Osteocyte (in vitro differentiated cells): ENCODE results near the gene IPO5. TPM values are rescaled to one million over a fixed set of nuclear protein-coding genes. Genes with fewer than 3 reads are reported as not detected.
"Not testable (repeated sequence)": the region's sequence is repeated elsewhere in the genome, so short reads cannot be mapped to it uniquely, and the experiment has no call there.

Source experiments
- DNase-seq: peaks from one replicate; pipeline ENCODE4 v3.0.0; 2021; ENCODE audit warnings: mixed read lengths; ENCODE audit not compliant: unreplicated experiment; ENCODE audit errors: extremely low spot score
- H3K27ac Mint-ChIP-seq: one replicate; pipeline ENCODE4 v1.8.0; 2021; ENCODE audit warnings: mild to moderate bottlenecking, mixed read lengths; ENCODE audit not compliant: unreplicated experiment
- H3K27me3 Mint-ChIP-seq: one replicate; pipeline ENCODE4 v1.8.0; 2021; ENCODE audit warnings: mixed read lengths; ENCODE audit not compliant: unreplicated experiment
- H3K36me3 Mint-ChIP-seq: one replicate; pipeline ENCODE4 v1.8.0; 2021; ENCODE audit warnings: mixed read lengths; ENCODE audit not compliant: unreplicated experiment
- H3K4me1 Mint-ChIP-seq: one replicate; pipeline ENCODE4 v1.8.0; 2021; ENCODE audit warnings: mixed read lengths; ENCODE audit not compliant: unreplicated experiment
- H3K4me3 Mint-ChIP-seq: one replicate; pipeline ENCODE4 v1.8.0; 2021; ENCODE audit warnings: mild to moderate bottlenecking, moderate library complexity, mixed read lengths; ENCODE audit not compliant: unreplicated experiment
- H3K9me3 Mint-ChIP-seq: one replicate; pipeline ENCODE4 v1.8.0; 2021; ENCODE audit warnings: mixed read lengths; ENCODE audit not compliant: unreplicated experiment
- CTCF ChIP-seq: fragments of 200-600 bp; sonication (generic); IDR thresholded peaks from 2 replicates; pipeline ENCODE4 v1.5.0; 2021; ENCODE audit warnings: antibody characterized with exemption, mild to moderate bottlenecking, moderate library complexity
- total RNA-seq: library from RNA; stranded (reverse); gene quantifications from 2 replicates; pipeline ENCODE4 v1.2.1, GENCODE V29; 2021

IPO5 gene
- total RNA-seq, 1 donor from 2014 or later, result 143 TPM

DNA sequence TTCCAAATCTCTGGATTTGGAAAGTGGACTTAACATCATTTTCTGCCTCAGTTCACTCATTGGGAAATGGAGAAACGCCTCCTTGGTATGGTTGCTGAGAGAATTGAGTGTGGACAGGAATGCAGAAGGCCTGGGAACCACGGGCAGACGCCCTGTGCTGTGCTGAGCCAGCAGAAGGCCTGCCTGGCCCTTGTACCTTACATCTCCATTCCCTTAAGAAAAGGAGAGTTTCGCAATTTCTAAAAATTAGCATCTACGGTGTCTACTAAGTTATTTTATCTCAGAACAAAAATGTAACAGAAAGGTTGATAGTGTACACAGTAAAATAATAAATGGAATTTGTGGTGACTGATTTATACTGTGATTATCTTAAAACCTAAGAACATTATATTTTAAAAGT lies 78.7 kb downstream of the IPO5 start:
- Mint-ChIP-seq H3K27me3 (no peaks in the 10 kb centered on the region), H3K4me3 (no peak overlapping the region), H3K9me3 (no peaks in the 10 kb centered on the region), H3K36me3 (no peaks in the 10 kb centered on the region), H3K4me1 (peaks cover 7% of the 10 kb centered on the region), H3K27ac (no peak overlapping the region)
- TF ChIP-seq CTCF, result no peak
- DNase-seq, result no peak

DNA sequence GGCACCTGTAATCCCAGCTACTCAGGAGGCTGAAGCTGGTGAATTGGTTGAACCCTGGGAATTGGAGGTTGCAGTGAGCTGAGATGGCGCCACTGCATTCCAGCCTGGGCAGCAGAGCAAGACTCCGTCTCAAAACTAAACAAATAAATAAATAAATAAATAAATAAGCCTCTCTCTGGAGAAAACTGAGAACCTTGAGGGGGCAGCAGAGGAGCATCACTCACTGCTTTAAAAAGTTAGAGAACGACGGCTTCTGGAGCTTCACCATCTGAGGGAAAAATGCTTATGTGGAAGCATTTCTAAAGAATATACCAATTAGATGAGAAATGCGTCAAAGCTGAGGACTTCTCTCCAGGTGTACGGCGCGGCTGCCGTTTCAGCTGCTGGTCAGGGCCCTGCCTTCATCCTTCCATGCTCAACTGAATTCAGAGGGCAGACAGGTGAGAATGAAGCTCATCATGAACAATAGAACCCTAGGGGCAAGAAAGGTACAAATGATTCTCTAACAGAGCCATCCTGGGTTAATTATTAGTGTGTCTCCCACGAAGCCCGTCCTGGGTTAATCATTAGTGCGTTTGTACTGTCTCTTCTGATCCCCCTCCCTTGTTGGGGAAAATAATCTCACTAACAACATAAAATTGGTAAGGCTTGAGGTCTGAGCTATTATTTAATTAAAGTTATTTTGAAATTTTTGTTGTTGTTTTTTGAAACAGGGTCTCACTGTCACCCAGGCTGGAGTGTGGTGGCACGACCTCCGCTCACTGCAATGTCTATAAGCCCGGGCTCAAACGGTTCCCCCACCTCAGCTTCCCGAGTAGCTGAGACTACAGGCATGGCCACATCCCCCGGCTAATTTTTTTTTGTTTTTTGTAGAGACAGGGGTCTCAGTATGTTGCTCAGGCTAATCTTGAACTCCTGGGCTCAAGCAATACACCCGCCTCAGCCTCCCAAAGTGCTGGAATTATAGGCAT lies 80.1 kb downstream of the IPO5 start:
- H3K27ac Mint-ChIP-seq, result no peak overlapping the region
- no peak overlapping the region for H3K4me3 Mint-ChIP-seq
- no peak for DNase-seq
- H3K27me3 Mint-ChIP-seq, result no peaks in the 10 kb centered on the region
- no peaks in the 10 kb centered on the region for H3K9me3 Mint-ChIP-seq
- no peaks in the 10 kb centered on the region for H3K36me3 Mint-ChIP-seq
- peak; percentile 74 for TF ChIP-seq CTCF
- H3K4me1 Mint-ChIP-seq, result peaks cover 7% of the 10 kb centered on the region

DNA sequence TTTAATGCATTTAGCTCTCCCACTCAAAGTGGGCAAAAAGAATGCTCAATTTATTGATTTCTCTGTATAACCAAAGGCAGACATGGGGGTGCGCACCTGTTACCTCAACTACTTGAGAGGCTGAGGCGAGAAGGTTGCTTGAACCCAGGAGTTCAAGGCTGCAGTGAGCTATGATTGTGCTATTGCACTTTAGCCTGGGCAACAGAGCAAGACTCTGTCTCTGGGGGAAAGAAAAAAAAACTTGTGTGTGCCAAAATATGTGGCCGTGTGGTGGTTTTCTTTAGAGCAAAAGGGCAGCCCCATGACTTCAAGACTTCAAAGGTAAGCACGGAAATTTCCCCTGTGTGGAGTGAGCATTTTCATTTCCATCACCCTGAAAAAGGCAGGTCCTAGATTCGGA lies 81.9 kb downstream of the IPO5 start:
- Mint-ChIP-seq H3K27ac (no peak overlapping the region), H3K4me3 (no peak overlapping the region), H3K27me3 (no peaks in the 10 kb centered on the region), H3K4me1 (peaks cover 7% of the 10 kb centered on the region), H3K36me3 (no peaks in the 10 kb centered on the region), H3K9me3 (no peaks in the 10 kb centered on the region)
- no peak for TF ChIP-seq CTCF
- DNase-seq, result no peak

DNA sequence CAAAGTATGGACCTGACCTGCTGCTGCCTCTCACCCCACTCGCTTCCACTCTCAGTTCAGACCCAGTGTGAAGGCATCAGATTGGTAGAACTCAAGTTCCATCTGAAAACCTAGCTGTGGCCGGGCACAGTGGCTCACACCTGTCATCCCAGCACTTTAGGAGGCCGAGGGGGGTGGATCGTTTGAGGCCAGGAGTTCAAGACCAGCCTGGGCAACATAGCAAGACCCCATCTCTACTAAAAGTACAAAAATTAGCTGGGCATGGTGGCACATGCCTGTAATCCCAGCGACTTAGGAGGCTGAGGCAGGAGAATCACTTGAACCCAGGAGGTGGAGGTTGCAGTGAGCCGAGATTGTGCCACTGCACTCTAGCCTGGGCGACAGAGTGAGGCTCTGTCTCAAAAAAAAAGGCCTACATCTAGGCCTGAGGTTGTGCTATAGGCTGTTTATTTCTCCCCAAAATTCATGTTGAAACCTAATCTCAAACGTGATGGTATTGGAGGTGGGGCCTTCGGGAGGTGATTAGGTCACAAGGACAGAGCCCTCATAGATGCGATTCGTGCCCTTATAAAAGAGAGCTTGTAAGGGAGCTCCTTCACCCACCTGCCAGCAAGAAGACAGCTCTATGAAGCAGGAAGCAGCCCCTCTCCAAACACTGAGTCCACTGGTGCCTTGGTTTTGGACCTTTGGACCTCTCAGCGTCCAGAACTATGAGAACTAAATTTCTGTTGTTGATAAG lies 83.3 kb downstream of the IPO5 start:
- H3K36me3 Mint-ChIP-seq, H3K9me3 Mint-ChIP-seq, H3K4me3 Mint-ChIP-seq, H3K27ac Mint-ChIP-seq, H3K4me1 Mint-ChIP-seq, DNase-seq, H3K27me3 Mint-ChIP-seq: not testable (repeated sequence)

- no peaks in the 10 kb centered on the region for H3K27me3 Mint-ChIP-seq
- H3K36me3 Mint-ChIP-seq, result no peaks in the 10 kb centered on the region
- H3K4me3 Mint-ChIP-seq, result no peak overlapping the region
- H3K27ac Mint-ChIP-seq, result no peak overlapping the region
- H3K9me3 Mint-ChIP-seq, result no peaks in the 10 kb centered on the region
- TF ChIP-seq CTCF, result no peak
- no peak for DNase-seq
- H3K4me1 Mint-ChIP-seq, result no peaks in the 10 kb centered on the region
These were observed 85.8 kb downstream of the IPO5 start for GRCh38 chr13:98039261-98039660.
